ENCODE results near the gene MAPKAP1.

DNA sequence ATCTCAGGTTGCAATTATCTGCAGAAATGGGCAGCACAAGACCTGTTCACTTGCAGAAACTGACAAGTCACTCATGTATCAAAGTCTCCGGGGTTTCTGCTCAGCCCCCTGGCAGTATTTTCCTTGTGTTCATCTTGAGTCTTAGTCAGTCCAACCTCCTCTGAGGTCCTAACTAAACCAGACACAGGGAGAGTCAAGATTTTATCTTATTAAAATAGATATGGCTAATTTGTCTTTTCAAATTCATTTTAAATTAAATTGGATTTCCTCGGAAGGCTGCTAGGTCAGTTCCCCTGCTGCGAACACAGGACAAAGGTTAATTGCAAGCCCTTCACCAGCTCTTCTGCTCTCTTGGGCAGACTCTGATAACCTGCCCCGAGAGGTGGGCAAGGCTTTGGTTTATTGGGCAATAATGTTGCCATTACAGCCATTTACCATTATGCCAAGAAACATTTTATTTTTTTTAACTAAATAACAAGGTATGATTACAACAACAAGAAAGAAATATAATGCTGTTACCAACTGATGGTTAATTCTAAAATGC is 103.5 kb downstream of the MAPKAP1 start:
- TF ChIP-seq CTCF (IDR thresholded peaks at IDR 0.05; ENCODE audit: insufficient read depth, low read length, poor library complexity, severe bottlenecking): no peak
- no peak for TF ChIP-seq EZH2phosphoT487 (conservative IDR thresholded peaks at IDR 0.05; ENCODE audit: low read length)
